GM12878 (cell line): ENCODE results near the gene SLC35G6. TPM values are rescaled to one million over a fixed set of nuclear protein-coding genes. Genes with fewer than 3 reads are reported as not detected.

Experiments
- ATAC-seq: fragments of 200-7000 bp; cut with Tn5 transposase; 3 replicates; pipeline ENCODE4 v1.9.1; 2020; ENCODE audit warnings: mild to moderate bottlenecking, moderate library complexity
- BruUV-seq: library from RNA; stranded (reverse); fragments of 400-500 nt; replicated peaks from 2 replicates; lab custom pipeline; 2021; lab: Mats Ljungman, UMichigan
- CTCF ChIA-PET: fragments of 300-600 bp; sonication (Branson Sonifier 250); formaldehyde crosslinking; extraction: SDS; loops from one replicate; lab custom pipeline; 2021; ENCODE audit warnings: inconsistent platforms; lab: Yijun Ruan, JAX
- POLR2A ChIA-PET: fragments of 350-600 bp; formaldehyde crosslinking; extraction: SDS; loops from one replicate; lab custom pipeline; 2021; ENCODE audit warnings: inconsistent platforms; lab: Charles Lee
- RAD21 ChIA-PET: fragments of 300-600 bp; sonication (Branson Sonifier 250); formaldehyde crosslinking; loops from one replicate; lab custom pipeline; 2023; ENCODE audit warnings: antibody characterized with exemption; ENCODE audit not compliant: unreplicated experiment; lab: Charles Lee
- SMC1A ChIA-PET: fragments of 300-600 bp; sonication (Branson Sonifier 250); formaldehyde crosslinking; loops from one replicate; lab custom pipeline; 2023; ENCODE audit not compliant: unreplicated experiment, uncharacterized antibody; lab: Charles Lee
- DNase-seq: peaks from one replicate; pipeline ENCODE4 v3.0.0-alpha.2; 2011; ENCODE audit warnings: low read depth, low spot score
- FAIRE-seq: peaks from 3 replicates; lab custom pipeline; 2011; peaks lifted over from hg19 to GRCh38; lab: Jason Lieb, UNC
- H2AFZ ChIP-seq: 2 replicates; pipeline ENCODE4 v1.6.0; 2011; ENCODE audit warnings: low read depth, low read length, control low read depth; ENCODE audit not compliant: control insufficient read depth
- H3K27ac ChIP-seq: 2 replicates; pipeline ENCODE4 v1.5.1; 2011; ENCODE audit warnings: control low read depth; ENCODE audit not compliant: control insufficient read depth, insufficient read depth
- H3K27me3 ChIP-seq, 2 experiments: replicated peaks in 1 of 2; 2 replicates each; pipeline versions ENCODE4 v1.6.0 to v1.6.1; 2011; ENCODE audit warnings: low read length in 1 of 2; ENCODE audit not compliant: control insufficient read depth in 2 of 2, insufficient read depth in 2 of 2
- H3K36me3 ChIP-seq, 2 experiments: 2 replicates each; pipeline ENCODE4 v1.5.1; 2011; ENCODE audit warnings: low read length in 1 of 2; ENCODE audit not compliant: control insufficient read depth in 2 of 2, insufficient read depth in 2 of 2
- H3K4me1 ChIP-seq: 2 replicates; pipeline ENCODE4 v1.6.1; 2011; ENCODE audit warnings: mild to moderate bottlenecking, low read length, moderate library complexity, mixed read lengths; ENCODE audit not compliant: control insufficient read depth, insufficient read depth
- H3K4me2 ChIP-seq: 2 replicates; pipeline ENCODE4 v1.6.0; 2011; ENCODE audit warnings: control low read depth; ENCODE audit not compliant: control insufficient read depth, insufficient read depth
- H3K4me3 ChIP-seq: fragments of 200-600 bp; sonication (generic); 2 replicates; pipeline ENCODE4 v1.5.1; 2016
- H3K79me2 ChIP-seq: 2 replicates; pipeline ENCODE4 v1.6.0; 2011; ENCODE audit warnings: low read length; ENCODE audit not compliant: control insufficient read depth, insufficient read depth
- H3K9ac ChIP-seq: 2 replicates; pipeline ENCODE4 v1.8.0; 2011; ENCODE audit warnings: low read length, control low read depth, mixed read lengths; ENCODE audit not compliant: control insufficient read depth, insufficient read depth
- H3K9me3 ChIP-seq: replicated peaks from 3 replicates; pipeline ENCODE4 v1.5.1; 2011; ENCODE audit warnings: mild to moderate bottlenecking, low read length; ENCODE audit not compliant: control insufficient read depth, insufficient read depth
- H4K20me1 ChIP-seq: 2 replicates; pipeline ENCODE4 v1.6.0; 2011; ENCODE audit not compliant: control insufficient read depth, insufficient read depth
- CREM ChIP-seq: IDR thresholded peaks from 2 replicates; pipeline ENCODE4 v1.6.1; 2014; ENCODE audit warnings: antibody characterized with exemption, low read depth
- NRF1 ChIP-seq: conservative IDR thresholded peaks from 2 replicates; pipeline ENCODE4 v1.6.1; 2011; ENCODE audit warnings: mild to moderate bottlenecking, low read depth, low read length, improper control_type of control experiment
- POLR2A ChIP-seq: IDR thresholded peaks from 2 replicates; pipeline ENCODE4 v1.6.1; 2011; ENCODE audit warnings: low read depth, mild to moderate bottlenecking, low read length
- SREBF1 ChIP-seq: IDR thresholded peaks from 2 replicates; pipeline ENCODE4 v1.6.1; 2012; ENCODE audit warnings: mild to moderate bottlenecking, low read length
- ZNF217 ChIP-seq: fragments of 450-650 bp; IDR thresholded peaks from 2 replicates; pipeline ENCODE4 v1.6.1; 2017; ENCODE audit warnings: antibody characterized with exemption, mild to moderate bottlenecking
- WGBS: methylation state at CpG from one replicate; pipeline ENCODE4 v1.1.6; 2016; ENCODE audit warnings: low lambda C conversion rate; ENCODE audit not compliant: insufficient replicate concordance, insufficient coverage; ENCODE audit errors: missing lambda C conversion rate; 5-methylcytosine and 5-hydroxymethylcytosine counted together
- in situ Hi-C: fragments of 300-500 bp; cut with MboI; formaldehyde crosslinking; loops from 9 replicates; pipeline ENCODE4 v1.14.3; 2018; ENCODE audit warnings: mixed read lengths
- intact Hi-C: fragments of 100-400 bp; cut with micrococcal nuclease; formaldehyde crosslinking; loops from one replicate; pipeline ENCODE4 v1.14.2; 2022; ENCODE audit not compliant: unreplicated experiment
- polyA plus RNA-seq, 11 experiments: library from polyadenylated mRNA; depleted of rRNA in 4 of 11; unstranded in 6 of 11; stranded (reverse) in 5 of 11; fragments of >200 nt; fragmentation: Nextera tagmentation in 4 of 11; fragmentation: Illumina TruSeq in 1 of 11; extraction: Ambion mirVana in 4 of 11; extraction: Trizol in 1 of 11; gene quantifications; 1 replicate in 1 of 11; 2 replicates in 10 of 11; pipeline versions ENCODE4 v1.2.1 to v1.2.3, GENCODE V29; 2011 to 2016; ENCODE audit warnings: inconsistent platforms in 2 of 11, missing spikeins in 2 of 11, low read depth in 1 of 11
- total RNA-seq, 4 experiments: library from RNA; depleted of rRNA in 3 of 4; stranded (reverse); fragments of >200 nt in 3 of 4; fragmentation: Illumina TruSeq in 1 of 4; extraction: Trizol in 1 of 4; gene quantifications; 2 replicates each; pipeline versions ENCODE4 v1.2.1 to v1.2.3, GENCODE V29; 2013 to 2021

The SLC35G6 gene
- total and polyA plus RNA-seq, 10 of the 15 experiments (the other 5 are each of a cell fraction or from before 2014, with no cell fraction given), result 0.20 TPM; not detected in 9

DNA sequence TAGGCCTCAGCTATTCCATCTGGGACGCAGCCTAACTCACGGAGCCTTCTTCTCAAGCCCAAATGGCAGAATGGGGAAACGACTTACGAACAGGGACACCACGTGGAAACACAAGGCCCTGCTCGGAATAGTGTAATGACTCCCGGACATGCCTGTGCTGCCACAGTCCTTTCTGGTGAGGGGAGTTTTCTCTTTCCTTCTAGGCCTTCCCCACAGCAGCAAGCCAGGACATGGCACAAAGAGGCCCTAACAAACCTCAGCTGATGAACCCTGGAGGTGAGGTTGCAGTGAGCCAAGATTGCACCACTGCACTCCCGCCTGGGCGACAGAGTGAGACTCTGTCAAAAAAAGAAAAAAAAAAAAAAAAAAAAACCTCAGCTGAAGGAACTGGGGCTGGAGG, 17.2 kb upstream of the SLC35G6 start:
- Histone ChIP-seq H3K27me3 (no peaks in the 10 kb centered on the region), H3K9ac (no peak overlapping the region), H2AFZ (no peak overlapping the region), H3K79me2 (no peaks in the 10 kb centered on the region), H3K36me3 (peaks cover 2 to 5% of the 10 kb centered on the region in 2 experiments; a peak in 3 of 4 replicates), H4K20me1 (no peaks in the 10 kb centered on the region), H3K9me3 (no peaks in the 10 kb centered on the region), H3K4me2 (no peak overlapping the region), H3K4me1 (no peaks in the 10 kb centered on the region; the same call in 1 of the 2 replicates), H3K4me3 (no peak overlapping the region), H3K27ac (no peak overlapping the region)
- no peak for FAIRE-seq
- intact Hi-C loops, result no loop called here
- SMC1A ChIA-PET, result interaction anchor here (1.2 kb wide), 1 partner anchor 9 kb away, joined by 3 read pairs; no protein-coding TSS in a partner anchor
- 95% methylated on average over 9 of the region's 9 CpGs for WGBS
- in situ Hi-C loops, result no loop called here
- no peak for DNase-seq
- no peak for ATAC-seq
- POLR2A ChIA-PET, result interaction anchor here (0.6 to 0.9 kb wide), 4 partner anchors 21 to 323 kb away, joined by 3 to 7 read pairs (median 6); no protein-coding TSS in a partner anchor
- RAD21 ChIA-PET, result no interaction called here
- BruUV-seq, result no TSS peak
- TF ChIP-seq NRF1 (no peak), CREM (no peak), SREBF1 (no peak)
- CTCF ChIA-PET, result no interaction called here

DNA sequence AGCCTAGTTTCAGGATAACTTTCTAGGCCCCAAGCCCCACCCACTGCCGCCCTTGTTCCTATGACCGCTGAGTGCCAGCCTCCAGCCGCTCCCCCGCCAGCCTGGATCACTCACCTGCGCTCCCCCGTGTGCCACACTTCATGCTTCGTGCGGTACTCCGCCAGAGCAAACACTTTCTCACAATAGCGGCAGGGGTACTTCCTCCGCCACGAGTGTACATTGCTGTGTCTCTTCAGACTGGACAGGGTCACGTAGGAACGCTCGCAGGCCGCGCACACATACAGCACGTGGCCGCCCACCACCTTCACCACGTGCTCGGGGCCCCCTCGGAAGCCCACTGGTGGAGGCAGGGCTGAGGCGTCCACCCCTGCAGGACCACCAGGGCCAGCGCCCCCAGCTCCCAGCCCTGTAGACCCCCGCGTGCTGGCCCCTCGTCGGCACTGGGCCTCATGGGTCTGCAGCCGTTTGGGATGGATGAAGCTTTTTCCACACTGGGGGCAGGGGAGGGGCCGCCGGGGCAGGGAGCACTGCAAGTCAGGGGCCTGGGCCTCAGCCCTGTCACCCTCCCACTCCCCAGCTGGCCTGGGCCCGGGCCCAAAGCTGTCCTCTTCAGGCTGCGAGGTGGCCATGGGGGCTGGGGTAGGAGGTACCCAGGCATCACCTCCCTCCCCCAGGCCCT, 15.5 kb upstream of the SLC35G6 start:
- TF ChIP-seq POLR2A (peak; percentile 50; the same call in 1 of the 2 replicates), ZNF217 (no peak)
- Histone ChIP-seq H3K4me3 (no peak overlapping the region), H4K20me1 (no peaks in the 10 kb centered on the region), H3K79me2 (no peaks in the 10 kb centered on the region), H2AFZ (no peak overlapping the region), H3K36me3 (peaks cover 0 to 5% of the 10 kb centered on the region in 2 experiments; a peak in 3 of 4 replicates), H3K4me2 (no peak overlapping the region), H3K27me3 (no peaks in the 10 kb centered on the region), H3K27ac (no peak overlapping the region), H3K9ac (no peak overlapping the region), H3K4me1 (no peaks in the 10 kb centered on the region; the same call in 1 of the 2 replicates), H3K9me3 (no peaks in the 10 kb centered on the region)
- ChIA-PET POLR2A (interaction anchor here (0.7 to 2.4 kb wide), 3 partner anchors 11 to 26 kb away, joined by 3 to 9 read pairs (median 3); partner anchors contain the start of gene CHRNB1), RAD21 (no interaction called here), CTCF (no interaction called here), SMC1A (interaction anchor here (1.0 to 1.6 kb wide), 2 partner anchors 11 to 62 kb away, joined by 3 read pairs; partner anchors contain the start of gene TMEM256)
- DNase-seq, result no peak
- 96% methylated on average over 33 of the region's 33 CpGs for WGBS
- in situ Hi-C loops, result no loop called here
- no peak for ATAC-seq
- intact Hi-C loops, result no loop called here
- FAIRE-seq, result no peak
- no TSS peak for BruUV-seq
